COLO829 (cell line): Measurements from ENCODE around the gene XPO6.

ENCODE experiments used
- DNase-seq: peaks from one replicate; pipeline ENCODE4 v3.0.0; 2012; ENCODE audit warnings: low spot score

XPO6 gene

DNA sequence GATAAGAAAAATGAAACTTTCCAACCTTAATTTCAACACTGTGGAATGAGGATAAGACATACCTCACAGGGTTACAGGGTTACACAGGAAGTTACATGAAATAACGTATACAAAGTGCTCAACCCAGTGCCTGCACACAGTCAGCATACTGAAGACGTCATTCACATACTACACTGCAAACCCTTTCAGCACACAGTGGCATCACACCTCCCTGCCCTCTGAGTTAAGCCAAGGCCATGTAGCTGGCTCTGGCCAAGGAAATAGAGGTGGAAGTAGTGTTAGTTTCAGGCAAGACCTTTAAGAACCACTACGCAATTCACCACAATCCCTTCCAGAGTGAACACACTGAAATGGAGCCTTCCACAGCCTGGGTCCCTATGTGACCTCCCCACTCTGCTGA, 101.7 kb downstream of the XPO6 start:
- DNase-seq: no peak

DNA sequence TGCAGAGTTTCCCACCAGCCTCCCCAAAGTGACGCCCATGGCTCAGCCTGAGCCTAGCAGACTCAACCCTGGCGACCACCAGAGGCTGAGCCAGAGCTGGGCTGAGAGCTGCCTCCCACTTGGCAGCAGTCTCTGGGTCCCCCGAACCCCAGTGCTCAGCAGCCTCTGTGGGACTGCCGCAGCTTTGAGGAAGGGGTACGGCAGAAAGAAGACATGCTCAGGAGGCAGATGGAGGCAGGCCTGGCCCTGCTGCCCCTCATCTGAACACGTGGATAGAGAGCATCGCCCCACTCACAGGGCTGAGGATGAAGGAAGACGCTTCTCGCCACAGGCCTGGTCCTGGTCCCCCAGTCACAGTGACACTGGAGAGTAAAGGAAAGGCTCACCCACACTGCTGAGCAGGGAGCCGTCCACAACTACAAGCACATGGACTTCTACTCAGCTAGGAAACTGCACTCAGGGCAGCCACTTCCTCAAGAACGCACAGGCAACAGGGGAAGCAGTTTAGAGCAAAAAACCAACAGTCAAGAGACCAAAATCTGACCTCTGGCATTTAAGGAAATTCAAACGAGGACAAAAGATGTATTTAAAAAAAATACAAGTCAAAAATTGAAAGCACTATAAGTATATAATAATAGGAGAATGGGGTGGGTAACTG, 103.0 kb downstream of the XPO6 start:
- DNase-seq: no peak

DNA sequence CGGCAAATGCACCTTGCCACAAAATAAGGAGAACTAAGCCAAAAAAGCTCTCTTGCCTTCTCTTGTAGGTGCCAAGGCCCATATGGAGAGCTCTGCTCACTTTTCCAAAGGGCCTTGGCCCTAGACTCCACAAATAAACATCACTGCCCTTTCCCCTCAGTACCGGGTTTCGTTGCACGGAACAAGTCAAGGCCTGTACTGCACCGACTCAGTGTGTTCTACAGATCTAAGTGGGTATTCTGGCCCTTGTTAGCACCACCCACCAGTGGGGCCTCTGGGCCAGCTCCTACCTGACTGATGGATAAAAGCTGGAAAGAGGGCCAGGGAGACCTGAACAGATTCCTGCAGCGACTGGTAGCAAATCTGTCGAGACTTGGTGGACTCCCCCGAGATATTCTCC, 104.5 kb downstream of the XPO6 start:
- DNase-seq: no peak

DNA sequence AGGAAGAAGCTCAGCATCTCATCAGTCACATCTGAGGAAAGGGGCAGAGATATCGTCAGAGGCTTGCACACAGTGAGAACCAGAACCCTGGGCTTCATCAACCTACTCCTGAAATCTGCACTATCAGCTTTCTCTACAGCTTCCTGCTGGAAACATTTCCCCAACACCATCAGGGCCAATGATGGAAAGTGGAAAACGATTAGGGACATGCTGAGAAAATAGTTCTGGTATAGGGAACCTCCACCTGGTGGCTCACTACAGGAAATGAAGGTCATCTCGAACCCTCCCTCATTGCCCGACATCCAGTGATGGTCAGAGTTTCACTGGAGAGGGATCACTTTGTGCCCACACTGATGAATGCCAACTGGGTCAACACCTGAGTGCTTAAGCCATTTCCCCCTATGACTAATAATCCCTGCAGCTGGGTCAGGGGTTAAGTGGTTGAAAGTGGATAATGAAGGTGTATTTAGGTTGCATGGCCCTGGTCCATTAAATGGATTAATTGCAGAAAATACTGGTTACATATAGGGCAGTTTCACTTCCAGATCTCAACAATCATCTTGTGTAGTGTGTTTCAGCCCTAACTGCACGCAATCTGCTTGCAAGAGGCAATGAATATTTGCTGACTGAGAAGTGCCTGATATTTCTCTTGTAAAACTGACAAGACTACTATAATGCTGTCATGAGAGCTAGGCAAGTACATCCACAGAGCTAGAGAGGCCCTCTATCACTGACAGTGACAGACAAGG, 105.1 kb downstream of the XPO6 start:
- DNase-seq: no peak

DNA sequence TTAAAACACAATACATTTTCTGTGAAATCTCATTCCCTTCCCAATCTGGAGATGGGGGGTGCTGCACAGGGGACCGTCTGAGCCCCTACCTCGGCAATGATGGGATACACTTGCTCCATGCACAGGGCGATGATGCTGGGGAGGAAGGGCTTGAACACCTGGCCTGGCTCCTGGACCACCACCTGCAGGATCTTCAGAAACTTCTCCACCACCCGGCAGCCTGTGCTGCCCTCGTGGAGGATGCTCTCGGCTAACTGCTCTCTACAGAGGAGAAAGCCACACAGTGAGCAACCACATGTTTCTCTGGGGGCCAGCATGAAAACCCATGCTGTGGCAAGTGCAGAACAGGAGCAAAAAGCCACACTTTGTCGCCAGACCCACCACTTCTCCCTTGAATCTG, 105.8 kb downstream of the XPO6 start:
- DNase-seq: no peak

DNA sequence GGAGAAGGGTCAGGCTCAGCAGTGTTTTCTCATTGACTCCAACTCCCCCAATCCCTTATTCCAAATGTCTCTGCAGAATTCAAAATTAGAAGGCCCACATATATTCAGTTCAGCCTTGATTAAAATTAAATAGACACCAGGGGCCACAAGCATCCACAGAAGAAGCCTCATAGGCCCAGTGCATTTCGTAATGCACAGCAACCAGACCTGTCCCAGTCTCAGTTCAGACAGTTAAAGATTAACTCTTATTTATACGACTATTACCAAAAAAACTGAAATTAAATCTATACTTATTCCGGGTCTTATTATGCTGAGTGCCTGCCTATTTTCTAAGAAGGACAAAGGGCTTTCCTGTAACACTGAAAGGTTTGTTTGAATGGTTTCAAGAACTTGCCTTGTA, 106.5 kb downstream of the XPO6 start:
- no peak for DNase-seq

DNA sequence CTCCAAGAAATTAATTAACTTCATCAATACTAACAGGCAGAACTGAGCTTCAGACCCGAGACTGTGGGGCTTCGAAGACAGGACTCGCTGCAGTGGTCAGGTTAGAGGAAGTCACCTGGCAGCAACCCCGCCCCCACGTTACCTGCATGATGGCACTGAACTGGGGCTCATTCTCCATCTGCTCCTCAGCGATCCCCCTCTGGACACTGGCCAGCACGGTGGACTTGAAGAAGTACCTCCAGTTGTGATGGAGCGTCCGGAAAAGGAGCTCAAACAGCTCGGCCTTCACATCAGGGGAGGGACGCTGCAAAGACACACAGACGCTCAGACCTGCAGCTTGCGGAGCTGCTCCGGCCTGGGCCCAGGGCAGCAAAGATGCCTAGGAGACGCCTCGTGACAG, 107.4 kb downstream of the XPO6 start:
- no peak for DNase-seq

DNA sequence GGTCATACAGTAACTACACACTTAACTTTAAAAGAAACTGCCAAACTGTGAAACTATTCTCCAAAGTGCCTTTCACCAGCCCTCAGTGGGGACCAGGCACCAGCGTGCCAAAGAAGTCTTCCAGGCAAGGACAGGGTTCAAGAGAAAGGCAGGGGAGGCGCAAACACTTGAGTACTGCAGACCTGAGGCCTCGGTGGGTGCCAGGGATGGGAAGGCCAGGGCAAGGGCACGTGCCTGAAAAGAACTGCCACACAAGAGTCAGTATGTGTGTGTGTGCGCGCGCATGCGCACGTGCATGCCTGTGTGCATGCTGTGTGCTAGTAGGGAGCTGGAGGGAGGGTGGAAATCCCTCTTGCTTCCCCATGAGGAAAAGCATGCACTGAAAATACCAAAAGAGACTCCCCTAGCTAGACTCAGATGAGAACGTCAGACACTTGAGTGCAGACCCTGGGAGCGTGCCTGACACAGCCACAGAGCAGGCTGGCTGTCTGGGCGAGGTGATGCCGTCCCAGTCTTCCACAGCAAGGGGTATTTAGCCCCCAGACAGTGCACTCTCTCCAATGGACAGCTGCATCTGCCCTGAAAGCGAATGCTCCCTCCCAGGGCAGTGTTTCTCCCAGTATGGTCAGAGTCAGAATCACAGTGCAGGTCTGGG, 108.1 kb downstream of the XPO6 start:
- no peak for DNase-seq

DNA sequence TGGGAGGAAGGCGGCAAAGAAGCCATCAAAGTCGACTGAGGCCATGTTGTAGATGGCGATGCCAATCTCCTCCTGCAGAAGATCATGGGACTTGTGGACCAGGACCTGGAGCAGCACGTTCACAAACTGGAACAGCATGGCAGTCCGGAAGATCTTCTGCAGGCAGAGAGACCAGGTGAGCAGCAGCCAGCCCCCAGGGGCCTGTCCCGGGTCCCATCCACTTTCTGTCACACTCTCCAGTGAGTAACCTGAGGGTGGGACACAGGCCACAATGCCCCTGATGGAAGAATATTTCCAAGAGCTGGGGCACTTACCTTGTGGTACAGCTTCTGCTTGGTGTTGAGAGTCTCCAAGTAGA, 110.3 kb downstream of the XPO6 start:
- DNase-seq: no peak

DNA sequence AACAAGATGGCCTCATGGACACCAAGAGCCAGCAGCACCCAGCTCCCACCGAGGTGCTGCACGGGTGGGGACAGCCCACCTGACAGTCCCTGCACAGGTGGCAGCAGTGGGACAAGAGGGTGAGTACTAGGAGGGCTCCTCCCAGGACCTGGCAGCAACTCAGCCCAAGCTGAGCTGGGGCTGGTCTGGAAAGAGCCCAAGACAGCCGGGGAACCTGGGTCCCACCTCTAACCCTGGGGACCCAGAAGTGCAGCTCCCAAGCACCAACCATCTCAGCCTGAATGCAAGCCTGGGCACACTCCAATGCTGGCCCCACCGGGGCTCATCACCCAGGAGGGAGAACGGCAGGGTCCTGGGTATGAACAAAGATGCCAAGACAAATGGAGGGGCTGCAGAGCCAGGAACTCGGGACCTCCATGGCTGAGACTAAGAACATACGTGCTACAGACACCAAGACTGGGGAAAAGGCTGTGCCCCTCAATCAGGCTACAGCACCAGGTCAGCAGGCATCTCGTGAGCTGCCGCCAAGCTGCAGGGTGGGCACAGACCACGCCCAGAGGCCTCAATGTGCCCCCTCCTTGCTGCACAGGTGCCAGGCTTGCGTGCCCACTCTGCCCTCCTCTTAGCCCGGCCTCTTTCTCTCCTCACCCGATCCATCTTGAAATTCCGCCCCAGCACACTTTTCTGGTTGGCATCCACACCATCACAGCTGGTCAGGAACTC, 110.8 kb downstream of the XPO6 start:
- no peak for DNase-seq

DNA sequence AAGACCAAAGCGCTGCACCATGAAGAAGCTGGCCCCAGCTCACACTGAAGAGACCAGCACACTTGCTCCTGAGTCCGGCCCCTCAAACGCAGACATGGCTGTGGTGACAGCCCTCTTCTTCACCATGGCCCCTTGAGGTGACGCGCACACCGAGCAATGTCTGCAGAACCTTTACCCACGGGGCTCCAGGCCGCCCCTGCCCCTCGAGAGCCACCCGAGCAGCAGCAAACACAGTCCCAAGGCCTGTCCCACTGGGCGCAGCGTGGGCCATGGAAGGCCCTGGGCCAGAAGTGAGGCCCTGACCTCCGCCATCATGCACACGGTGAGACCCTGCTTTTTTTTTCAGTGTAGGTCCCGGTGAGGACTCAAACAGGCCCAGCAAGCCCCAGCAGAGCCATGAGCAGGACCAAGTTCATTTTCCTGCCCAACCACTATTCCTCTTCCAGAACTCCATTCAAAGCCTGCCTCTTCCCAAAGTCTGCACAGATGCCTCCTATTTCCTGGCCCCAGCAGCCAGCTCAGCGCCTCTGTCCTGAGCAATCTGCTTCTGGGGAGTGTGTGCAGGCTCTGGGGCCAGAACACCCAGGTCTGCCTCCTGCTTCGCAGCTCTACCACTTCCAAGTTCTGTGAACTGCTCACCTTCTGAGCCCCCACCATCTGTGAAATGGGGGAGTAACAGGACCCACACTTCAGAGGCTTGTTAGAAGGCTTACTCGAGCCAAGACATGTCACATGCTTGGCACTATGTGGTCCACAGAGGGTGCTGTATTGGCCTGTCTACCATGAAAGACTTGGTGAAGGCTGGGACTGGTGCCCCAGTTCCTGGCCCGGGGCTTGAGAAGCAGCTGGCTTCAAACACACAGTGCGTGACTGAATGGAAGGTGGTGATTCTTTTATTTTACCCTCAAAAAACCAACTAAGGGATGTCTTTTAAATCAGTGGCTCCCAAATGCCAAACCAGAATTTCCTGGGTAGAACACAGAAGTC, 112.5 kb downstream of the XPO6 start:
- DNase-seq: no peak

DNA sequence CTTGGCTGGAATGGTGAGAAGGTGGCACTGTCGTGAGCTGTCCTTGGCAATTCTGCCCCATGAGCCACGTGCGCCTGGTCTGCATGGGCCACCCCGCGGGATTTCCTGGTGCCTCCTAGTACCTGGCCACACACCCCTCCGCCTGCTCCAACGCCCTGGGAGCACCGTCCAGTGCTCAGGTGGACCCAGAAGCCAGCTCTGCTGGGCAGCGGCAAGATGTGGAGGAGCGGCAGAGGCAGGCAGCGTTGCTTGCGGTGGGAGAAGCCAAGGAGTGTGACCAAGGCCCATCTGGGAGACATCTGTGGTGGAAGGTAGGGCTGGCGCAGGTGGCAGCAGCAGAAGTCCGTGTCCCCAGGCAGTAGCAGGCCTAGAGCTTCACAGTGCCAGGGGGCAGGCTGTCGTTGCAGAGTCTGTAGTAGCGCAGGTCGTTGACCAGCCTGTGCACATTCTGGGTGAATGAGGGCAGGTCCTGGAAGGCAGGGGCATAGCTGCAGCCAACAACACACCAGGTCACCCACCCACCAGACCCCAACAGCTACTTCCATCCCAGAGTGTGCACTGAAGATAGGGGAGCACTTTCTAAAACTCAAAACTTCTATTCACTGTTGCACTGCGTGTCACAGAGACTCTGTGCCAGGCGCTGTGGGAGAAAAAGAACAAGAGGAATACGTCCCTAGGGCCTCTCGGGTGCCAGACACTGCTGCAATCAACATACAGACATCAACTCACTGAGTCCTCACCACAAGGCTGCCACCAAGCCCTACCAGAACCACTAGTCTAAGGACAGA, 113.4 kb downstream of the XPO6 start:
- no peak for DNase-seq

DNA sequence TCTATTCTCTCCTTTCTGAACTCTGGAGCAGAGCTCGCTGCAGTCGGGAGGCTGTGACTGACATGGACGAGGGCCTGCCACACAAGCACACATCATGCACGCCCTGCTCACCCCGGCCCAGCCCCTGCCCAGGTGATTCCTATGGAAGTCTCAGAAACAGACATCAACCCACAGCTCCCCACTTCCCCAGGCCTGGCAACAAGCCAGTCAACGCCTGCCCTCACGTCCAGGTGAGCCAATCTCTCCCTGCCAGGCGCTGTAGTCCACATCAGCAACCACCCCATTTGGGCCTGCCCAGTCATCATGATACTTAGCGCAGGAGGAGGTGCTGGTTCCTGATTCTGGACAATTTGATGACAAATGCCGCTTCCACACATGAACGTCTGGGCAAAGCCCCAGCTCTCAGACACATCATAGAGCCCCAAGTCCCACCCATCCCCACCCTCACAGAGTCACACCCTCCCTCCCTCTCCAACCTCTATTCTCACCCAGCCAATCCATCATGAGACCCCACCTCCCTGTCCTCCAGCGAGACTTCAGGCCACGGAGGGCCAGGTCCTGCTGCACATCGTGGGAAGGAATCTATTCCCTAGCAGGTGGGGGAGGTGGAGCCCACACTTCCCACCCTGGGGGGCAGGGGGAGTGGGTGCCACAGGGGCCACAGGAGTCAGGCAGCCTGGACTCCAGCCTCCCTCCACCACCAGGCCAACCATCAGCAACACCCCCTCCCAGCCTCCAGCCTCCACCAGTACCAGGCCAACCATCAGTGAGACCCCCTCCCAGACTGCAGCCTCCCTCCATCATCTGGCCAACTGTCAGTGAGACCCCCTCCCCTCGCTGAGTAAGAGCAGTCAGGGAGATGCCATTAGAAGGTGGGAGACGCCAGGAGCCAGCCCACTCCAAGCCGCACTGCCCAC, 114.5 kb downstream of the XPO6 start:
- DNase-seq: no peak

DNA sequence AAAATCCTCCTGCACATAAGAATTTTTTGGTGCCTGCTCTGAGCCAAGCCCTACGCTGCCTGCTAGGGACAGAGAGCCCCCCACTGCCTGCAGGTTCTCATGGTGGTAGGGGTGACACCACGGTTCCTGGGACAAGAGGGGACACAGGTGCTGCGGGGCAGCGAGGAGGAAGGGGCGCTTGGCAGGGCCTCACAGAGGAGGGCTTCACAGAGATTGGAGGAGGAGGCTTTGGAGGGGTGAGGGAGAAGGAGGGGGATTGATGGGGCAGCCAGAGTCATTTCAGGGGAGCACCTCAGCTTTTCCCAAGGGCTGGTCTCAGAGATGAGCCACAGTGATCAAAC, 118.4 kb downstream of the XPO6 start:
- DNase-seq: no peak

DNA sequence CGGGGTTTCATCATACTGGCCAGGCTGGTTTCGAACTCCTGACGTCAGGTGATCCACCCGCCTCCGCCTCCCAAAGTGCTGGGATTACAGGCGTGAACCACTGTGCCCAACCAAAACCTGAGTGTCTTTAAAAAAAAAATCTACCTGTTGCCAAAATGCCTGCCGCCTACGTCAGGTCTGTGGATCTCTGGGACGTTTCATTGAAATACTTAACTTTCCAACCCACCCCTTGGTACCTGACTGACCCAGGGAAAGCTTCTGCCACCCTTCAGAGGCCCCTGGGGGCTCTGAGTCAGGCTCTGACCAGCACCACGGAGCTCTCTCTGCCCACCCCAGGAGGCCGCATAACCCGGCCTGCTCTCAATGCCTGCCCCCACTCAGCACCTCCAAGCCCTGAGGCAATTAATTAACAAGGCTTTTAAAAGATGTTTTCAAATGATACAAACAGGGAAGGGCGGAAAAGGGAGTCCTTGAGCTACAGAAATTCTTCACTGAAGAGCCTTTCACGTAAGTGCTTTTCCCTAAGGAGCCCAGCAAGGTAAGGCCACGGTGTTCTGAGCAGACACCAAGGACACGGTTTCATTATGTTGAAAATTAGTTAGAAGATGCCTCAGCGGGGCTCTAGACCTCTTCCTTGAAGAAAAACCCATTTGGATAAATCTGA, 118.9 kb downstream of the XPO6 start:
- DNase-seq: no peak

DNA sequence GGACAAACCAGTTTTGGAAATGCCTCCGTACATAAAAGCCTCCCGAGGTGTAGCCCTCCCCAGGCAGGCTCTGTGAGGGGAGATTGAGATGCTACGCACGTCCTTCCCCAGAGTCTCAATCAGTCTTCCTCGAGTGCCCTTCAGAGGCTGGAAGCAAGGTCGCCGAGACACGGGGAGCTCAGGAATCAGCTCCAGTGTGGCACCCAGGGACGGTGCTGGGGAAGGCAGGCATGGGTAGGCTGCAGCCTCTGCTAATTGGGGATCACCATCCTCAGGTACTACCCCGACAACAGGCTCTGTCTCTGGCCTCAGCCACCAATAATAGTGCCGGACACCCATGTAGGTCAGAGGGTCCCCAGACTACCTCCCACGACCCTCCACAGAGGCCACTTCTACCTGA, 120.1 kb downstream of the XPO6 start:
- no peak for DNase-seq

DNA sequence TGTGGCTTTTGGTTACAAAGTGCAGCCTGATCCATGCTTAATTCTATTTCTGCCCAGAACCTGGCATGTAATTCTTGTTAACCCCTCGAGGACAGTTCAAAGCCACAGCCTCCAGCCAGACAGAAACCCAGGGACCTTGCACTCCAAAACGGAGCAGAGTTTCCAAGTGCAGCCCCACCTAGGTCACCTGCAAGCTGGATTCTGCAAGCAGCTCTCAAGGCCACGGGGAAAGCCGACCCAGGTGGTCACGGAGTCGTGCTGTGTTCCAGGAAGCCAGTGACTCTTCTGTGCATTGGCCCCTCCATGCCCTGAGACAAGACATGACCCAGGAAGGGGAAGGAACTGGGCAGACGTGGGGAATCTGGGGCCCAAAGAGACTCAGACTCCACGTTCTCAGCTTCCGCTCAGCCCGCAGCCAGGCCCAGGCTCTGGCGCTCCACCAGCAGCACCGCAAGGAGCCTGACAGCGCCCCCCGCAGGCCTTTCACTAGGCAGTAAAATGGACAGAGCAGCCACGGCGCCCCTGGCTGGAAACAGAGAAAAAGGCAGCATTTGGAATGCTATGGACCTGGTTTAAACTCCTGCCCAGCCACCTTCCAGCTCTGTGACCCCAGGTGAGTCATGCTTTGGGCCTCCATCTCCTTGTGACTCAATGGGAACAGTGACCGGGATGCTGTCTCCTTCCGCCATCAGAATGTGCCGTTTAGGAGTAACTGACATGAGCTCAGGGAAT, 121.0 kb downstream of the XPO6 start:
- no peak for DNase-seq

DNA sequence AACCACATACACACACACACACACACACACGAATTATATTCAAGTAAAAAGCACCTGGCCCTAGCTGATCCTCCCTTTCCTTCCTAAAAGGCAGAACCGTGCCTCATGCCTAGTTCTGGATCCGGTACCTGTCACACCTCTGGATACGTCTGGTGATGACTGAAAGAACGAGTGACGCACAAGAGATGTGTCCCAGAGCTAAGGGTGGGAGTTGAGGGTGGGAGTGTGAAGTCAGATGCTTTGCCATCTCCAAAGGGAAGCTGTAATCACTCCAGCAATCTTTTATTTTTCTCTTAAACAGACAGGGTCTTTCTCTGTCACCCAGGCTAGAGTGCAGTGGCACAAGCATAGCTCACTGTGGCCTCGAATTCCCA, 121.8 kb downstream of the XPO6 start:
- DNase-seq: no peak
